Motor neuron (in vitro differentiated cells): ENCODE data around the gene TEX52. TPM values are rescaled to one million over a fixed set of nuclear protein-coding genes. Genes with fewer than 3 reads are reported as not detected.

Experiments used
- ATAC-seq, 8 experiments: fragments of 200-7000 bp; cut with Tn5 transposase; replicated peaks in 6 of 8; 2 replicates each; pipeline ENCODE4 v1.8.0; 2021; ENCODE audit warnings: mild to moderate bottlenecking in 8 of 8, moderate library complexity in 8 of 8
- H3K27ac ChIP-seq, 2 donors: fragments of 250-450 bp; sonication (Bioruptor Pico); 2 replicates each; pipeline ENCODE4 v1.9.0; 2021; ENCODE audit warnings: antibody characterized with exemption in 2 of 2, mild to moderate bottlenecking in 2 of 2, moderate library complexity in 1 of 2
- H3K4me1 ChIP-seq, 2 donors: fragments of 250-450 bp; sonication (Bioruptor Pico); replicated peaks in 1 of 2; 2 replicates each; pipeline ENCODE4 v1.6.1; 2021; ENCODE audit warnings: antibody characterized with exemption in 2 of 2, mild to moderate bottlenecking in 2 of 2, moderate library complexity in 1 of 2
- H3K4me3 ChIP-seq, 5 donors: fragments of 250-450 bp; sonication (Bioruptor Pico); 2 replicates each; pipeline ENCODE4 v1.9.0; 2021; ENCODE audit warnings: antibody characterized with exemption in 5 of 5, mild to moderate bottlenecking in 5 of 5, moderate library complexity in 4 of 5
- WGBS, 10 experiments: fragments of 450-650 bp; shearing (Covaris generic); methylation state at CpG; one replicate each; pipeline ENCODE4 v1.0.0; 2022; 5-methylcytosine and 5-hydroxymethylcytosine counted together
- in situ Hi-C, 9 experiments: fragments of 400-800 bp; cut with MboI; loops; one replicate each; pipeline ENCODE4 v1.15.0; 2021; ENCODE audit warnings: low sequenced_read_pairs in 9 of 9, low pct_unique_long_range_greater_than_20kb in 2 of 9; ENCODE audit not compliant: unreplicated experiment in 9 of 9
- total RNA-seq, 8 experiments: library from RNA; unstranded; fragments of 300-600 nt; gene quantifications; 2 replicates each; pipeline versions ENCODE4 v1.2.3 to v1.2.4, GENCODE V29; 2022

Gene TEX52
- total RNA-seq, 8 experiments from 2014 or later = 0.16 to 1.5 (median 0.29) TPM; not detected in 3

- WGBS, 10 experiments = 83 to 100% (median 100%) methylated on average over 1 to 2 of the region's 3 CpGs; no CpG with 5 or more reads in 4 of the 10 experiments
- no peak for ATAC-seq
- H3K4me3 ChIP-seq = no peak overlapping the region
- no peak overlapping the region for H3K27ac ChIP-seq
- in situ Hi-C loops = no loop called here
- peaks cover 8 to 10% of the 10 kb centered on the region in 2 donors for H3K4me1 ChIP-seq
Measured at GRCh38 chr12:2800046-2800570, 56.7 kb downstream of the TEX52 start.

Other genes with a start within 250 kb of the TEX52 start
- gene FKBP4, start 62.1 kb downstream of the TEX52 start, total RNA-seq = 100 to 1,000 TPM in 5 of 8 experiments, 10 to 100 TPM in 3; 45.3 to 127 (median 103) TPM
- gene ITFG2, start 44.4 kb downstream of the TEX52 start, total RNA-seq = 10 to 100 TPM; 14.9 to 44.7 (median 19.5) TPM
- gene NRIP2, start 22.0 kb downstream of the TEX52 start, total RNA-seq = 1 to 10 TPM in 7 of 8 experiments, under 1 TPM in 1; 1.00 to 4.1 (median 1.7) TPM
- gene FOXM1, start 20.1 kb upstream of the TEX52 start, total RNA-seq = 10 to 100 TPM in 3 of 8 experiments, 1 to 10 TPM in 3, under 1 TPM in 2; 0.76 to 37.9 (median 1.4) TPM
- gene RHNO1, start 20.2 kb upstream of the TEX52 start, total RNA-seq = 10 to 100 TPM in 7 of 8 experiments, 1 to 10 TPM in 1; 9.8 to 37.6 (median 28.9) TPM
- 10 to 100 TPM; 11.7 to 25.1 (median 15.4) TPM for gene TULP3, start 33.9 kb upstream of the TEX52 start, total RNA-seq
- 10 to 100 TPM in 4 of 8 experiments, 1 to 10 TPM in 3, under 1 TPM in 1; 0.98 to 21.0 (median 9.1) TPM for gene TEAD4, start 102.4 kb upstream of the TEX52 start, total RNA-seq
- 10 to 100 TPM in 4 of 8 experiments, 1 to 10 TPM in 4; 7.9 to 35.6 (median 13.5) TPM for gene TSPAN9, start 220.3 kb upstream of the TEX52 start, total RNA-seq